ENCODE measurements around the gene APCDD1L.

The APCDD1L gene

DNA sequence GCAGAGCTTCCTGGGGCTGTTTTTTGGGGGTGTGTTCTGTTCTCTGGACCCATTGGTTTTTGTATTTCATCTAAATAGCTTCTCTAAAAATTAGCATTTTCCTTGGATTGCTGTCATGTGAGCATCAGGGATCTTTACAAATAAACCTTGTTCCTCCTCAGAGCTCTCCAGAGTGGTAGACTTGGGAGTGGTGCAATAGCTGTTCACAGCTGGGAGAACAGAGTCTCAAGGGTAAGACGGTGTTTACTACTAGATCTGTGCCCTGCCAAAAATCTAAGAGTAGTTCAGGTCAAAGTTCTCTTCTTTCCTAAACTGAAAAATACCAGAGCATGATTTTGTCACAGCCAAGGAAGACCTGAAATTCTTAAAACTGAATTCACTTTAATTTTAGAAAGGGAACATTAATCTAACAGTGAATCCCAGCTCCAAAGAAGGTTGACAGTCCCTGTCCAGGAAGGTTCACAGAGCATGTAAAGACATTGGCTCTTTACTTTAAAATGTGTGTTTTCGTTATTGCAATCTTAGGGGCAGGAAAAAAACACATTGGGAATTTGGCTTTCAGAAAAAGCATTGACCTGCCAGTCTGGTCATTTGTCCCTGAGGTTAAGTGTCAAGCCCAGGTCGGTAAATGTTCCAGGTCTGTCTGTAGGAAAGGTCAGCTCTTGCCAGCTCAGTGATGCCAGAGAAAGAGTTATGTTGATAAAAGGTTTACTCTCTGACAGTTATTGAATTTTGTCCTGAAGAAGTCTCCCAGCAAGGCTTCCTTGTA, 82.8 kb downstream of the APCDD1L start:
- TF ChIP-seq GATA2 (IDR thresholded peaks at IDR 0.05; ENCODE audit: low read depth, low read length) (no peak), GATA3 (IDR thresholded peaks at IDR 0.05; ENCODE audit: low read depth, low read length) (no peak)

GRCh38 chr20:58431134-58431533, 84.1 kb downstream of the APCDD1L start:
- no peak for TF ChIP-seq GATA2 (IDR thresholded peaks at IDR 0.05; ENCODE audit: low read depth, low read length)
- no peak for TF ChIP-seq GATA3 (IDR thresholded peaks at IDR 0.05; ENCODE audit: low read depth, low read length)

DNA sequence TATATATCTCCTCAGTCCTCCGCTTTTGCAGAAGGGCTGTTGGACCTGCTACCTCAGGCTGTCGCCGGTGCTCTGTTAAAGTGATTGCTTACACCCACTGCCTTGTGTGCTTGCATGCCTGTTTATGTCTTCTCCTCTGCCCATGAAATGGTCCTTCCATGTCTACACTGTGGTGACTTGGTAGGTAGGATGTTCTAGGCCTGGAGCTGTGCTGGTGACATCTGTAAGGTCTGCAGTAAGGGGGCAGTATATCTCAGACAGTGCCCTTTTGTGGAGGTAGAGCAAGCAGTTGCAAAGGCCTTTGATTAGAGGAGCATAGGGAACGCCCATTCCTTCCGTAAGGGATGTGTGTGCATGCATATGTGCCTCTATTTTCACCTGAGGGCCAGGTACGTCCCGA, 85.9 kb downstream of the APCDD1L start:
- TF ChIP-seq GATA2 (IDR thresholded peaks at IDR 0.05; ENCODE audit: low read depth, low read length) (no peak), GATA3 (IDR thresholded peaks at IDR 0.05; ENCODE audit: low read depth, low read length) (no peak)

GRCh38 chr20:58428364-58428763, 86.8 kb downstream of the APCDD1L start:
- no peak for TF ChIP-seq GATA3 (IDR thresholded peaks at IDR 0.05; ENCODE audit: low read depth, low read length)
- no peak for TF ChIP-seq GATA2 (IDR thresholded peaks at IDR 0.05; ENCODE audit: low read depth, low read length)

DNA sequence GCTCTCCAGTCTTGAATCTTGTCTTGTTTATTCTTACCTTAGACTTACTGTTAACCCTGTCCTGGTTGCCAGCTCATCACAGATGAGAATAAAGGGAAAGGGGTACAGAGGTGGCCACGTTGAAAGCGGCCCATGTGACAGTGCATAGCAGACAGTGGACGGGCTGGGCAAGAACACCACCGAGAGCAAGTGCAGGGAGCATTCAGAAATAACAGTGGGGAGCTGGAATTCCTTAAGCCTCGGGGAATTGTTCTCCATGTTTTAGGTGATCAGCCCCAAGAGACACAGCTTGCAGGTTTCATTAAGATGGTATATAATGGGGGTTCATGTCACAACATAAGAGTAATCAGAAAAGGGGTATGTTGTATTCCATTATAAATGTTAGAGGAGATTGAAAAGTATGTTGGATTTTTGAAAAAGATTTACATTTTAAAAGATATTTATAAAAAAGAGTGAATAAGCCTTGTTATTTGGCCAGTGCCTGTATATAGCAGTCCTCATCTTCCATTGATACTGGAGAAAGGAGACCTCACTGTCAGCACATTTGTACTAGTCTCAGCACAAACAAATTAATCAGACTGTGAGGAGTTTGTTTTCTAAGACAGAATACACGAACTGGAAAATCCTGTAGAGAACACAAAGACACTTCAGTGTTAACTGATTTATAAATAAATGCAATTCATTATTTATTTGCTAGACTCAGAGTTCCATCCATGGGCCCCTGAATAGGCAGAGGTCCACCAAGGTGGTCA, 90.8 kb downstream of the APCDD1L start:
- TF ChIP-seq GATA2 (IDR thresholded peaks at IDR 0.05; ENCODE audit: low read depth, low read length) (no peak), GATA3 (IDR thresholded peaks at IDR 0.05; ENCODE audit: low read depth, low read length) (no peak)

GRCh38 chr20:58421497-58421850, 93.7 kb downstream of the APCDD1L start:
- TF ChIP-seq GATA2 (IDR thresholded peaks at IDR 0.05; ENCODE audit: low read depth, low read length) (no peak), GATA3 (IDR thresholded peaks at IDR 0.05; ENCODE audit: low read depth, low read length) (no peak)

GRCh38 chr20:58420798-58421496, 94.3 kb downstream of the APCDD1L start:
- TF ChIP-seq GATA2 (IDR thresholded peaks at IDR 0.05; ENCODE audit: low read depth, low read length) (no peak), GATA3 (IDR thresholded peaks at IDR 0.05; ENCODE audit: low read depth, low read length) (no peak)

- TF ChIP-seq GATA3 (IDR thresholded peaks at IDR 0.05; ENCODE audit: low read depth, low read length) (no peak), GATA2 (IDR thresholded peaks at IDR 0.05; ENCODE audit: low read depth, low read length) (no peak)
Measured at GRCh38 chr20:58418949-58419748, 96.0 kb downstream of the APCDD1L start.

DNA sequence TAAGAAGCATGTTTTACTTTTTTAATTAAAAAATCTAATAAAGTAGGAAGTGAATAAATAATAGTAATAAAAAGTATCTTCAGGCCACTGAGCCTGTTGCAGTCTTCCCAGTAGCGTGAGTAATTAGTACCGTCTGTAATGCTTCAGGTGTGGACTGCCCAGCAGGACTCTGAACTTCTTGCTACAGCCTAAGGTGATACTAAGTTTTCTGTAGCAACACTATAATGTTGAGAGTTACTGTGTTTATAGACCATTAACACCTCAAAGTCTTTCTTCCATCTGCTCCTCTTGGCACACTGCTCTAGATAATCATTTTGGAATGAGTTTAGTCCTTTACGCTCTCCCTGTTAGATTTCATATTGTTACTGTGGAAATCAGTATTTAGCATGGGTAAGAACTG, 97.8 kb downstream of the APCDD1L start:
- TF ChIP-seq GATA3 (IDR thresholded peaks at IDR 0.05; ENCODE audit: low read depth, low read length) (no peak), GATA2 (IDR thresholded peaks at IDR 0.05; ENCODE audit: low read depth, low read length) (no peak)

GRCh38 chr20:58416835-58417234, 98.4 kb downstream of the APCDD1L start:
- TF ChIP-seq GATA2 (IDR thresholded peaks at IDR 0.05; ENCODE audit: low read depth, low read length), result no peak
- no peak for TF ChIP-seq GATA3 (IDR thresholded peaks at IDR 0.05; ENCODE audit: low read depth, low read length)

GRCh38 chr20:58416057-58416456, 99.1 kb downstream of the APCDD1L start:
- TF ChIP-seq GATA3 (IDR thresholded peaks at IDR 0.05; ENCODE audit: low read depth, low read length) (no peak), GATA2 (IDR thresholded peaks at IDR 0.05; ENCODE audit: low read depth, low read length) (no peak)
